Right kidney (tissue), 1 donor: ENCODE results near the gene THRB.
A peak's percentile ranks its signal among the peaks of the same experiment; 100 is the strongest.

Source experiments
- DNase-seq: peaks from one replicate; pipeline ENCODE4 v3.0.0-alpha.2; 2016

Gene THRB

GRCh38 chr3:24512564-24513197, 18.0 kb upstream of the THRB start:
- DNase-seq: no peak

GRCh38 chr3:24510030-24510648, 15.5 kb upstream of the THRB start:
- DNase-seq: no peak

DNA sequence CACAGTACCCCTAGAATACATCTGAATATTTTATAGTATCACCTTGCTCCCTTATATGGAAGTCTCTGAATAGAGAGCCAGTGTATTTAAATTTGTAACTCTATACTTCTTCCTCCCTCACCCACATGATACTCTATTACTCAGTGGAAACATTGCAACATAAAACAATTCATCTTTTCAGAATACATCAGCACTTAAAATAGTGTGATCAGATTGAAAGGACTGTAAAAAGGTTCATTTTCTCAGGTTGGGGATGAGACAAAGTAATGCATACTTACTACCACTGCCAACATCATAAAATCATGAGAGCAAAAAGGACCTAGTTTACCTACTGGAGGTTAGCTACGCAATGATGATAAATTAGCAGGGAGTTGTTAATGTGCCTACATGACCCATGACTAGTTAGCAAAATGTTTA, 13.8 kb upstream of the THRB start:
- no peak for DNase-seq

GRCh38 chr3:24507776-24508422, 13.2 kb upstream of the THRB start:
- DNase-seq: no peak

- no peak for DNase-seq
Measured at GRCh38 chr3:24506966-24507775, 12.5 kb upstream of the THRB start.

- DNase-seq: no peak
Measured at GRCh38 chr3:24505691-24506550, 11.3 kb upstream of the THRB start.

- DNase-seq: no peak
Measured at GRCh38 chr3:24504772-24505171, 10.1 kb upstream of the THRB start.

DNA sequence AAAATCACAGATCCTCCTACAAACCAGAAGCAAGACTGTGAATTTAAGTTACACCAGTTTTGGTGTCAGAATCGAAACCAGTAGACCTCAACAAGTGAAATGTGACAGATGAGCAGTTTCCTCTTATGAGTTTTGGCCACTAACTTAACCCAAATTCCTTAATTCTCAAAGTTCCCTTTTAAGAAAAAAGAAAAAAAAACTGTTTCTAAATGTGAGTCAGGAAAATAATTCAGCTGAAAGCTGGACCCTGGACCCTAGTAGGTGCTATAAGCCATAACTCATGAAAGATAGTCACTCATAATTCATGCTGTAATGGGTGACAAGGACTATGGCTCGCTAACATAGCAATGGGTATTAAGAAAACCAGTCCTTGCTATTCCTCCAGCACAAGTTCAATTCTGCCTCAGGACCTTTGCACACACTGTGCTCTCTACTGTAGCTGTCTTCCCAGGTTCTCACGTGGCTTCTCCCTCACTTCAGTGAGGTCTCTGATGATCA, 9.0 kb upstream of the THRB start:
- DNase-seq: no peak

- DNase-seq: no peak
Measured at GRCh38 chr3:24502690-24503089, 8.0 kb upstream of the THRB start.

GRCh38 chr3:24500806-24501205, 6.2 kb upstream of the THRB start:
- DNase-seq: no peak

- DNase-seq: no peak
Measured at GRCh38 chr3:24499991-24500390, 5.3 kb upstream of the THRB start.

DNA sequence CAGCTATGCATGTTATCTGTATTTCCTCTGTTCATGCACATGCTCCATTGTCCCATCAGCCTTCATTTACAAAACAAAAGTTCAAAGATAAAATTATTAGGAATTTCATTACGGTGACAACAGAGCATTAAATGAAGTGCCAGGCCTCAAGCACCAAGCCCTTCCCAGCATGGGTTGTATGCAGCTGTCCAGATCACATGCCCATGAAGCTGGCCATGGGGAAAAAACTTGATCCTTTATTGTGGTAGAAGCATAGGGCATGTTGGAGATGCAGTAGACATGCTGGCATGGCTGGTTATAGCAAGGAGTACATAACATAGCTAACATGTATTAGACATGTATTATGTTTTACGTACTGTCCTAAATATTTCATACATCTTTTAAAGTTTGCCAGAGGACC, 4.1 kb upstream of the THRB start:
- DNase-seq: no peak

DNA sequence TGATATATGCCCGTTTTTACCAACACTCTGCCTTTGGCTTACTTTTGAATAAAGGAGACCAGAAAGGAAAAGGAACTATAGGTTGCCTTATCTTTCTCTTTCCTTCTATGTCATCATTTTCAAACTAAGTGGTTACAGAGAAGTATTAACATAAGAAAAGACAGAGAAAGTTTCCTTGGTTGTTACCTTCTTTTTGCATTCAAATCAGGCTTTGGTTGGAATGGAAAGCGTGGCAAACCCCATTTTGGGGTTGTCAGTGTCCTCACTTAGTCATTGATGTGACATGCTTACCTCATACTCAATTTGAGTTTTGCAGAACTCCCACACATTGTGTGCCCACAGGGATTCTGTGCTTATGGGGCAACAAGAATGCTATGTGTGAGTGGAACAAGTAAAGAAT, 3.7 kb upstream of the THRB start:
- no peak for DNase-seq

DNA sequence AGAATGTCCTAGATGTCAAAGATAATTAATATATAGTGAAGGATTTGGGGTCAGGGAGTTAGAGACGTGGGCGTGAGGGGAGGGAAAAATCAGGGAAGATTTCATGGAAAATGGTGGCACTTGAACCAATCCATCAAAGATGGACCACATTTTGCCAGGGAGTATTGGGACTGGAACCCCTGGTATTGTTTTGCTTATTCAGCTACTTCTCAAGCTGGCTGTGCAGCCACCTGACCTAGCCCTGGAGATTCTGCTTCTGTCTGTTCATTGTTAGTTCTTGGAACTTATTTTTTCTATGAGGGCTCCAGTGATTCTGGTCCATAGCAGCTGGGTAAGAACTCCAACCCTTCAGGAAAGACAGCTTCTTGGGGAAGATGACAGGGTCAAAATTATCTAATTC, 3.3 kb upstream of the THRB start:
- DNase-seq: no peak

DNA sequence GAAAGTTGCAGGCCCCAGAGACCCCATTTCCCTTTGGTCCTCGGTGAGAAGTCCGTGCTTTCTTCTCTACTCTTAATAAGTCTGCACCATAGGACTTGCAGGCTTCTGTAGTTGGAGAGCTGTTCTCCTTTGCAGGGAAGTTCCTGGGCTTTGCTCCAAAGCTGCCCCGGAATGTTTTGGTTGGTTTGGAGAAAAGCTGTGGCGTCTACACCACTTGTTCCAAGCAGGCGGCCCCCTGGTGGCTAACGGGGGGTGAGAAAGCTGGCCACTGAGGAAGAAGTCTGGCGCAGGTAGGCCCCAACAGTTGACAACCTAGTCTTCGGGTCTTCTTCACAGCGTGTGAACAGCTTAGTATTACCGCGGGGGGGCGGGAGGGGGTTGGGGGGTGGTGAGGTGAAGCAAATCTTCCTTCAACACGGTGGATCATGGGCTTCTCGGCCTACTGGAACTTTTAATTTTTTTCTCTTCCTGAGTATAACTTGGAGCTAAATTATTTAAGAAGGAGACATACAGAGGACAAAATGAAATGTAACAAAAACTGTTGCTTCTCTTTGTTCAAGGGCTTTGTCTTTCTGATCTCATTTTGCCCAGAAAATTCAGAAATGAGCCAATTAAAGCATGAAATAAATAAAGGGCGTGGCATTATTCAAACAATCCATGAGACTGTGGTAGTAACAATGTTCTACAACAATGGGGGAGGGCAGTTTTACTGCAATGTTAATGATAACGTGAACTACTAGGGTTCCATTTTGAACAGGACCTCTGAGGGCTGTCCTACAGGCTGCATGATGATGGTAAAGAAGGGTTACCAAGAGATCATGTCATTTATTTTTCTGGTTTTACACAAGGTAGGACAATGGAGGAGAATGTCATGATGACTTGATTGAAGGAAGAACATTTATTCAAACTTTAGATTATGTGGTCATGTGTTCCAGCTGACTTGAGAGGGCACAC, 2.2 kb upstream of the THRB start:
- DNase-seq: peak; percentile 31

DNA sequence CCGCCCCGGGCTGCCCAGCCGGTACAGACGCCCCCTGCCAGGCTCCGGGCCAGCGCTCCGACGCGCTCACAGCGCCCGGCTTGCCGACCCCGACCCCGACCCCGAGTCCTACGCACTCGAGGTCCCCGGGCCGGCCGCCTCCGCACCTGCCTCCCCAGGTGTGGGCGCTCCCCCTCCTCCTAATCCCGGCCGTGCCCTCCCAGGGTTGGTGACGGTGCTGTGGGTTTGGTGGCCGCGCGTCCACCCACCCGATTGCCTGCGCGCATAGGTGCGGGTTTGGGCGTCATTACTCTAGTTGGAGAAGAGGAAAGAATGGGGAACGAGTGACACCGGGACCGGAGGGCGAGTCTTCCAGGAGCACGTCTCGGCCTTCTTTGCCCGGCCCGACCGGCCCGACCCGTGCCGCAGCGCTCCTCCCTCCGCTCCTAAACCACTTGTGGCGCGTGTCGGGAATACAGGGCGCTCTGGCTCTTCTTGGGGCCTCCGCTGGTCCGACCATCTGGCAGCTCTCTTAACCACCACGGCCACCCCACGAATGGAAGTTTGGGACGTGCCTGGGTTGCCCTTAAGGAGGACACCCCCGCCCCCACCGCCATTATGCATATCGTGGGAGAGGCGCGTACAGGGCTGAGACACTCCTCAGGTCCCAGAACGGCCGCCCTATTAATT, 810 bp upstream of the THRB start:
- peak; percentile 89 for DNase-seq

- peak; percentile 76 for DNase-seq
Measured at GRCh38 chr3:24493746-24494617, 668 bp downstream of the THRB start.

GRCh38 chr3:24492971-24493551, 1.6 kb downstream of the THRB start:
- DNase-seq: no peak

DNA sequence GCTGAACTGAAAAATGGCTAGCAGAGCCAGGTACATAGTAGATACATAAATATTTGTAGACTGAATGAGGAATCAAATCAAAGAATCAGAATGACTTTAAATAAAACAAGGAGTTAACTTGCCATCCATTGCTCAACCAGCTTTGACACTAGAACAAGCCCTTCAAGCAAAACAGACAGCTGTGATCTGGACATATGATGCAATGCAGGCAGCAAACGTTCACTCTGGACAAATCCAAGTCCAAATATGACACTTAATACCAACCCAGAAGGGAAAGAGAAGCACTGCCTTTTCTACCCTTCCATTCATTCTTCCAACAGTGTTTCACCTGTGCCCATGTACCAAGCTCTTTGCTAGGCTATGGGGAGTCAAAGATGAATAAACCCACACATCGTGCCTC, 4.5 kb downstream of the THRB start:
- no peak for DNase-seq
